Measurements from ENCODE around the gene CEACAM16. TPM values are rescaled to one million over a fixed set of nuclear protein-coding genes. Genes with fewer than 3 reads are reported as not detected.
"Not testable (repeated sequence)": the region's sequence is repeated elsewhere in the genome, so short reads cannot be mapped to it uniquely, and the experiment has no call there.

CEACAM16 gene
- total RNA-seq, 1 donor from 2014 or later: not detected

DNA sequence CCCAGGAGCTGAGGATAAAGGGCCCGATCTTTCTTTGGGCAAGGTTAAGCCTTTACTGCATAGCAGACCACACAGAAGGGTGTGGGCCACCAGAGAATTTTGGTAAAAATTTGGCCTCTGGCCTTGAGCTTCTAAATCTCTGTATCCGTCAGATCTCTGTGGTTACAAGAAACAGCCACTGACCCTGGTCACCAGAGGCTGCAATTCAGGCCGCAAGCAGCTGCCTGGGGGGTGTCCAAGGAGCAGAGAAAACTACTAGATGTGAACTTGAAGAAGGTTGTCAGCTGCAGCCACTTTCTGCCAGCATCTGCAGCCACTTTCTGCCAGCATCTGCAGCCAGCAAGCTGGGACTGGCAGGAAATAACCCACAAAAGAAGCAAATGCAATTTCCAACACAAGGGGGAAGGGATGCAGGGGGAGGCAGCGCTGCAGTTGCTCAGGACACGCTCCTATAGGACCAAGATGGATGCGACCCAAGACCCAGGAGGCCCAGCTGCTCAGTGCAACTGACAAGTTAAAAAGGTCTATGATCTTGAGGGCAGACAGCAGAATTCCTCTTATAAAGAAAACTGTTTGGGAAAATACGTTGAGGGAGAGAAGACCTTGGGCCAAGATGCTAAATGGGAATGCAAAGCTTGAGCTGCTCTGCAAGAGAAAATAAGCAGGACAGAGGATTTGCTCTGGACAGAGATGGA is 36.1 kb upstream of the CEACAM16 start:
- H3K4me1 Mint-ChIP-seq (ENCODE audit: unreplicated experiment): no peaks in the 10 kb centered on the region
- H3K36me3 Mint-ChIP-seq: peaks cover 18% of the 10 kb centered on the region
- H3K27me3 Mint-ChIP-seq: no peaks in the 10 kb centered on the region
- DNase-seq (ENCODE audit: extremely low spot score, unreplicated experiment): no peak
- H3K9me3 Mint-ChIP-seq: no peaks in the 10 kb centered on the region
- TF ChIP-seq, protein P1, sequence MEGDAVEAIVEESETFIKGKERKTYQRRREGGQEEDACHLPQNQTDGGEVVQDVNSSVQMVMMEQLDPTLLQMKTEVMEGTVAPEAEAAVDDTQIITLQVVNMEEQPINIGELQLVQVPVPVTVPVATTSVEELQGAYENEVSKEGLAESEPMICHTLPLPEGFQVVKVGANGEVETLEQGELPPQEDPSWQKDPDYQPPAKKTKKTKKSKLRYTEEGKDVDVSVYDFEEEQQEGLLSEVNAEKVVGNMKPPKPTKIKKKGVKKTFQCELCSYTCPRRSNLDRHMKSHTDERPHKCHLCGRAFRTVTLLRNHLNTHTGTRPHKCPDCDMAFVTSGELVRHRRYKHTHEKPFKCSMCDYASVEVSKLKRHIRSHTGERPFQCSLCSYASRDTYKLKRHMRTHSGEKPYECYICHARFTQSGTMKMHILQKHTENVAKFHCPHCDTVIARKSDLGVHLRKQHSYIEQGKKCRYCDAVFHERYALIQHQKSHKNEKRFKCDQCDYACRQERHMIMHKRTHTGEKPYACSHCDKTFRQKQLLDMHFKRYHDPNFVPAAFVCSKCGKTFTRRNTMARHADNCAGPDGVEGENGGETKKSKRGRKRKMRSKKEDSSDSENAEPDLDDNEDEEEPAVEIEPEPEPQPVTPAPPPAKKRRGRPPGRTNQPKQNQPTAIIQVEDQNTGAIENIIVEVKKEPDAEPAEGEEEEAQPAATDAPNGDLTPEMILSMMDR (conservative IDR thresholded peaks at IDR 0.05): no peak
- H3K27ac Mint-ChIP-seq: no peak overlapping the region
- H3K4me3 Mint-ChIP-seq: no peak overlapping the region

DNA sequence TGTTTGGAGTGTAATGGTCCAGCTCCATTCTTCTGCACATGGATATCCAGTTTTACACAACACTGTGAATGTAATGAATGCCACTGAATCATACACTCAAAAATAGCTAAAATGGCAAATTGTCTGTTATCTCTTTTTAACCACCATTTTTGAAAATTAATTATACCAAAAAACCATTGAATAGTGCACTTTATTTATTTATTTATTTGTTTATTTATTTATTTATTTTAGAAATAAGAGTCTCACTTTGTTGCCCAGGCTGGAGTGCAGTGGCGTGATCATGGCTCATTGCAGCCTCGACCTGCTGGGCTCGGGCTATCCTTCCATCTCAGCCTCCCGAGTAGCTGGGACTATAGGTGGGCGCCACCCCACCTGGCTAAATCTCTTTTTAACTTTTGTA is 35.0 kb upstream of the CEACAM16 start:
- Mint-ChIP-seq H3K36me3 (peaks cover 9% of the 10 kb centered on the region), H3K9me3 (no peaks in the 10 kb centered on the region), H3K4me3 (no peak overlapping the region), H3K27ac (no peak overlapping the region), H3K27me3 (no peaks in the 10 kb centered on the region), H3K4me1 (ENCODE audit: unreplicated experiment) (no peaks in the 10 kb centered on the region)
- DNase-seq (ENCODE audit: extremely low spot score, unreplicated experiment): no peak
- TF ChIP-seq, protein P1 (conservative IDR thresholded peaks at IDR 0.05): no peak

DNA sequence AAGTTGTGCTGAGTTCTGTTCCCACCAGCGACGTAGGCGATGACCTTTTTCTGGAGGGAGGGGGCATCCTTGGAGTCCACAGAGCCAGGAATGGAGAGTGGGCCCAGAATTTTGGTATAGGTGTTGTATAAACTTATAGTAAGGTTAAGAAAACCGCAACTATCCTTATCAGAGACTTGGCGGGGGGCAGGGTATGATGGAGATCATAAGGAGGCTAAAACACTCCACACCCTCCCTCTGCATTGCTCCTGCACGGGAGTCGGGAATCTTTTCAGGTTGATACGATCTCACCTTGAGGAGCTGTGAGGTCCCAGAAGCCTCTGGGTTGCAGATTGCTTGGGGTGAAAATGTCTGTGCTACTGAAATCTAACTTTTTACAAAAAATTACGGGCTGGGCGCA is 34.0 kb upstream of the CEACAM16 start:
- Mint-ChIP-seq H3K9me3 (no peaks in the 10 kb centered on the region), H3K27me3 (no peaks in the 10 kb centered on the region), H3K4me1 (ENCODE audit: unreplicated experiment) (no peaks in the 10 kb centered on the region), H3K27ac (no peak overlapping the region), H3K36me3 (peaks cover 9% of the 10 kb centered on the region), H3K4me3 (no peak overlapping the region)
- no peak for DNase-seq (ENCODE audit: extremely low spot score, unreplicated experiment)
- TF ChIP-seq, protein P1 (conservative IDR thresholded peaks at IDR 0.05): no peak

DNA sequence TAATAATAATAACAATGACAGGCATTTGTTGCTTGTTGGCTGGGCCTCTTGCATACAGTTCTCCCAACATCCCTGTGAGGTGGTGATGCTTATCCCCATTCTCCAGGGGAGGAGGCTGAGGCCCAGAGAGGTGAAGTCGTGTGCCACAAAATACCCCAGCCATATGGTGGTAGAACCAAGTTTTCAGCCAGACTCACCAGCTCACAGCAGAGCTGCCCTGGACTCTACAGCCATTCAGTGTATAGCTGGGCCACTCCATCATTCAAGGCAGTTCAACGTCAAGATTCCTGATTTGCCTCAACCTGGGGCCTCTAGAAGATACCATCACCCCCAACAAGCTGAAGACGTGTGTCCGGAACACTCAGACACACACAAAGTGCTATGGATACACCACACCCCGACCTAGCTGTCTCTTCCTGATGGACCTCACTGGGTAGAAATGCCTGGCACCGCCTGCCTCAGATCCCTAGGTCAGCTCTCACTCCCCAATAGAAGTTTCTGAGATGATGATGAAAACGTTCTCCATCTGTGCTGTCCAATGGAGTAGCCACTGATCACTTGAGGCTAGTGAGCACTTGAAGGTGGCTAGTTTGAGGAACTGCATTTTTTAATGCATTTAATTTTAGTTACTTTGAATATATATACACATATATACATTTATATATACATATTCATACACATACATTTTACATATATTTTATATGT is 31.9 kb upstream of the CEACAM16 start:
- TF ChIP-seq, protein P1 (conservative IDR thresholded peaks at IDR 0.05): no peak
- no peak overlapping the region for H3K4me3 Mint-ChIP-seq
- no peaks in the 10 kb centered on the region for H3K27me3 Mint-ChIP-seq
- H3K27ac Mint-ChIP-seq: no peak overlapping the region
- H3K36me3 Mint-ChIP-seq: peaks cover 6% of the 10 kb centered on the region
- DNase-seq (ENCODE audit: extremely low spot score, unreplicated experiment): no peak
- no peaks in the 10 kb centered on the region for H3K9me3 Mint-ChIP-seq
- H3K4me1 Mint-ChIP-seq (ENCODE audit: unreplicated experiment): no peaks in the 10 kb centered on the region

DNA sequence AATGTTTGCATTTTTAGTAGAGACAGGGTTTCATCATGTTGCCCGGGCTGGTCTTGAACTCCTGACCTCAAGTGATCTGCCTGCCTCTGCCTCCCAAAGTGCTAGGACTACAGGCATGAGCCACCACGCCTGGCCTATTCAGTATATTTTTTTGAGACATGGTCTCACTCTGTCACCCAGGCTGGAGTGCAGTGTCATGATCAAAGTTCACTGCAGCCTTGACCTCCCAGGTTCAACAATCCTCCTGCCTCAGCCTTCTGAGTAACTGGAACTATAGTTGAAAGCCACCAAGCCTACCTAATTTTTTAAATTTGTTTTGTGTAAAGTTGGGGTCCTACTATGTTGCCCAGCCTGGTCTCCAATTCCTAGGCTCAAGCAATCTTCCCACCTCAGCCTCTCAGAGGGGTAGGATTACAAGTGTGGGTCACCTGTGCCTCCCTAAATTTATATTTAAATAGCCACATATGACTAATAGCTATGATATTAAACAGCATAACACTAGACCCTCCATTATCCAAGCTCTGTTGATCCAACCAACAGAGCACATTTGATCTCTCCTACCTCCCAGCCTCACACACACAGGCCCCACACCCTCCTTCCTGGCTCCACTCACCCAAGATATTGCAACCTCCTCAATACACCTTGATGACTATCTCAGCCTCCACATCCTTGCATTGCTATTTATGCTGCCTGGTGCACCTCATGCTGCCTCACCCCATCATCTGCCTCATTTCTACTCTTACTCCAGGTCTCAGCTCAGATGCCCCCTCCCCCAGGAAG is 29.8 kb upstream of the CEACAM16 start:
- Mint-ChIP-seq H3K27ac (peak overlapping the region; percentile 43), H3K4me1 (ENCODE audit: unreplicated experiment) (no peaks in the 10 kb centered on the region), H3K9me3 (no peaks in the 10 kb centered on the region), H3K27me3 (no peaks in the 10 kb centered on the region), H3K4me3 (no peak overlapping the region), H3K36me3 (no peaks in the 10 kb centered on the region)
- no peak for DNase-seq (ENCODE audit: extremely low spot score, unreplicated experiment)
- TF ChIP-seq, protein P1 (conservative IDR thresholded peaks at IDR 0.05): no peak

DNA sequence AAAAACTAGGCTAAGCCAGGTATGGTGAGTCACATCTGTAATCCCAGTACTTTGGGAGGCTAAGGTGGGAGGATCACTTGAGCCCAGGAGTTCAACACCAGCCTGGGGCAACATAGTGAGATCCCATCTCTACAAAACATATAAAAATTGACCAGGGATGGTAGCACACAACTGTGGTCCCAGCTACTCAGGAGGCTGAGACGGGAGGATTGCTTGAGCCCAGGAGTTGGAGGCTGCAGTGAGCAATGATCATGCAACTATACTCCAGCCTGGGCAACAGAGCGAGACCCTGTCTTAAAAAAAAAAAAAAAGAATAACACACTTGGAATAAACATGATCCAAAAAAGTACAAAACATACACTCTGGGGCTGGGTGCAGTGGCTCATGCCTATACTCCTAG is 28.9 kb upstream of the CEACAM16 start:
- not testable (repeated sequence) for H3K27me3 Mint-ChIP-seq; H3K4me1 Mint-ChIP-seq (ENCODE audit: unreplicated experiment); H3K9me3 Mint-ChIP-seq

More for the DNA sequence above, 28.9 kb upstream of the CEACAM16 start:
- H3K27ac Mint-ChIP-seq: peak overlapping the region; percentile 43
- H3K36me3 Mint-ChIP-seq; DNase-seq (ENCODE audit: extremely low spot score, unreplicated experiment); H3K4me3 Mint-ChIP-seq: not testable (repeated sequence)

All from type B pancreatic cell (in vitro differentiated cells).